Lower lobe of right lung (tissue), 2 donors: ENCODE results near the gene FAM89B. TPM values are rescaled to one million over a fixed set of nuclear protein-coding genes. Genes with fewer than 3 reads are reported as not detected.

ENCODE experiments used
- ATAC-seq, 2 donors: fragments of 200-7000 bp; cut with Tn5 transposase; one replicate each; pipeline ENCODE4 v1.9.1; 2020 to 2022; ENCODE audit warnings: mild to moderate bottlenecking in 2 of 2, moderate library complexity in 2 of 2
- DNase-seq: peaks from one replicate; pipeline ENCODE4 v3.0.0-alpha.2; 2020
- H3K27ac ChIP-seq: fragments of 200-600 bp; one replicate; pipeline ENCODE4 v1.8.0; 2022
- H3K27me3 ChIP-seq: fragments of 200-600 bp; one replicate; pipeline ENCODE4 v1.8.0; 2022; ENCODE audit warnings: low read depth
- H3K36me3 ChIP-seq: fragments of 200-600 bp; one replicate; pipeline ENCODE4 v1.8.0; 2022; ENCODE audit warnings: mild to moderate bottlenecking
- H3K4me1 ChIP-seq: fragments of 200-600 bp; one replicate; pipeline ENCODE4 v1.8.0; 2022
- H3K4me3 ChIP-seq: fragments of 200-600 bp; one replicate; pipeline ENCODE4 v1.8.0; 2022; ENCODE audit warnings: mild to moderate bottlenecking
- H3K9me3 ChIP-seq: fragments of 200-600 bp; one replicate; pipeline ENCODE4 v1.8.0; 2022
- intact Hi-C: fragments of 100-400 bp; cut with DNase I; formaldehyde crosslinking; loops from one replicate; pipeline ENCODE4 v1.11.0; 2022
- total RNA-seq: library from RNA; stranded (reverse); fragmentation: NEBNext Ultra II Directional; extraction: Animal tissue kit (Norgen Biotek cat#: 25700); gene quantifications from one replicate; pipeline ENCODE4 v1.2.1, GENCODE V29; 2021
- TF ChIP-seq, protein P1 (sequence below): fragments of 200-600 bp; IDR thresholded peaks from one replicate; pipeline ENCODE4 v1.8.0; 2022; ENCODE audit warnings: antibody characterized with exemption, mild to moderate bottlenecking
- donor health status: DM: no; HTN: yes; CAD: no; lungs with severe emphysema.

Gene FAM89B
- total RNA-seq, 1 donor from 2014 or later, result 48.6 TPM

DNA sequence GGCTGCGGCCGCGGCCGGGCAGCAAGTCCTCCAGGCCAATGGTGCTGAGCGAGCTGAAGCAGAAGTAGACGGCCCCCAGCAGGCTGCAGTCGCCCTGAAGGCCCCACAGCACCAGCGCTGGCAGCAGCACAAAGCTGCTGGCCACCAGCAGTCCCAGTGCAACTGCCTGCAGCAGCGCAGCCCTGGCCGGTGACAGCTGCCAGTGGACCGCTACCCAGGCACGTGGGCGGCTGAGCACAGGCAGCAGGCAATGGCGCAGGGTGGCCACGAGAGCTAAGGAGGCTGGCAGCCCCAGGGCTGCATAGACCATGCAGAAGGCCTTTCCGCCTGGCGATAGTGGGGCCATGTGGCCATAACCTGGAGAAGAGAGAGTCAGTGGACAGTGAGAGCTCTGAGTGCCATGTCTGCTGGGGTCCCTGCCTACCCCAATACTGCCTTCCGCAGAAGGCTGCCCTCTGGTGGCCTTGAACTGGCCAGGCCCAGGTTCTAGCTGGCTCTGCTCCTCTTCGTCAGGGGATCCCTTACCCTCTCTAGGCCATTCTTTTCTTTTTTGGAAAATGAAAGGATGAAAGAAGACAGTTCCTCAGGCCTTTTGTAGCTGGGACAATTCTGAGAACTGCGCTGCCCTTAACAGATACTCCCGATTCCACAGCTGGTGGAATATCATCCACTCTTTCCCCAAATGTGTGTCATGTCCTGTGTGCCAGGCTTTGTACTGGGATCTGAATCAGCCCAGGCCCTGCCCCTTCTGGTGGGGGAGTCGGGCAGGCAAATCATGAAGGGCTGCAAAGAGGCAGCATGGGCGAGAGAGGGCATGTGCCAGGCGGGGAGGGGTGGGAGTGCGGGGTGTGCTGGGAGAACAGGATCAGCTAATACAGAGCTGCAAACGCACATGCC lies 21.4 kb downstream of the FAM89B start:
- ATAC-seq (peak; percentile 25 to 40), DNase-seq (no peak)
- intact Hi-C loops, result no loop called here
- H3K36me3 ChIP-seq, result peaks cover 60% of the 10 kb centered on the region
- H3K4me3 ChIP-seq, result no peak overlapping the region
- H3K9me3 ChIP-seq, result no peaks in the 10 kb centered on the region
- H3K27ac ChIP-seq, result no peak overlapping the region
- peaks cover 21% of the 10 kb centered on the region for H3K4me1 ChIP-seq
- H3K27me3 ChIP-seq, result no peaks in the 10 kb centered on the region
- TF ChIP-seq, protein P1, sequence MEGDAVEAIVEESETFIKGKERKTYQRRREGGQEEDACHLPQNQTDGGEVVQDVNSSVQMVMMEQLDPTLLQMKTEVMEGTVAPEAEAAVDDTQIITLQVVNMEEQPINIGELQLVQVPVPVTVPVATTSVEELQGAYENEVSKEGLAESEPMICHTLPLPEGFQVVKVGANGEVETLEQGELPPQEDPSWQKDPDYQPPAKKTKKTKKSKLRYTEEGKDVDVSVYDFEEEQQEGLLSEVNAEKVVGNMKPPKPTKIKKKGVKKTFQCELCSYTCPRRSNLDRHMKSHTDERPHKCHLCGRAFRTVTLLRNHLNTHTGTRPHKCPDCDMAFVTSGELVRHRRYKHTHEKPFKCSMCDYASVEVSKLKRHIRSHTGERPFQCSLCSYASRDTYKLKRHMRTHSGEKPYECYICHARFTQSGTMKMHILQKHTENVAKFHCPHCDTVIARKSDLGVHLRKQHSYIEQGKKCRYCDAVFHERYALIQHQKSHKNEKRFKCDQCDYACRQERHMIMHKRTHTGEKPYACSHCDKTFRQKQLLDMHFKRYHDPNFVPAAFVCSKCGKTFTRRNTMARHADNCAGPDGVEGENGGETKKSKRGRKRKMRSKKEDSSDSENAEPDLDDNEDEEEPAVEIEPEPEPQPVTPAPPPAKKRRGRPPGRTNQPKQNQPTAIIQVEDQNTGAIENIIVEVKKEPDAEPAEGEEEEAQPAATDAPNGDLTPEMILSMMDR, result peak; percentile 62

DNA sequence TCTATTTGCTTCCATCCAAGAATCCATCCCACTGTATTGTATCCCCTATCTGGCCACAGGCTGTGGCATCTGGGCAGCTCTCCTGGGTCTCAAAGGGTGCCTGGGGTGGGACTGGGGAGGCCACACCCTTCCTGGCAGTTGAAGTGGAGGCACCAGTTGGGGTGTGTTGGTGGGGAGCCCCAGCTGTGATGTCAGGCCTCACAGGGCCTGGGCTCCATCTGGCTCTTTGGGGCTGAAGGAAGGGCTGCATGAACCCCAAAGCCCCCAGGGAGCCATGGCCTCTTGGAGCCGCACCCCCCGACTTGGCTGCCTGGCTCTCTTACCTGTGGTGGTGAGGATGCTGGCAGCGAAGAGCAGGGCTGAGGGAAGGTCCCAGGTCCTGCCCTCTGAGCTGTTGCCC lies 22.8 kb downstream of the FAM89B start:
- TF ChIP-seq, protein P1, result no peak
- Histone ChIP-seq H3K36me3 (peaks cover 70% of the 10 kb centered on the region), H3K27me3 (no peaks in the 10 kb centered on the region), H3K4me1 (peaks cover 19% of the 10 kb centered on the region), H3K4me3 (no peak overlapping the region), H3K27ac (no peak overlapping the region), H3K9me3 (no peaks in the 10 kb centered on the region)
- ATAC-seq, result no peak
- intact Hi-C loops, result no loop called here
- no peak for DNase-seq

DNA sequence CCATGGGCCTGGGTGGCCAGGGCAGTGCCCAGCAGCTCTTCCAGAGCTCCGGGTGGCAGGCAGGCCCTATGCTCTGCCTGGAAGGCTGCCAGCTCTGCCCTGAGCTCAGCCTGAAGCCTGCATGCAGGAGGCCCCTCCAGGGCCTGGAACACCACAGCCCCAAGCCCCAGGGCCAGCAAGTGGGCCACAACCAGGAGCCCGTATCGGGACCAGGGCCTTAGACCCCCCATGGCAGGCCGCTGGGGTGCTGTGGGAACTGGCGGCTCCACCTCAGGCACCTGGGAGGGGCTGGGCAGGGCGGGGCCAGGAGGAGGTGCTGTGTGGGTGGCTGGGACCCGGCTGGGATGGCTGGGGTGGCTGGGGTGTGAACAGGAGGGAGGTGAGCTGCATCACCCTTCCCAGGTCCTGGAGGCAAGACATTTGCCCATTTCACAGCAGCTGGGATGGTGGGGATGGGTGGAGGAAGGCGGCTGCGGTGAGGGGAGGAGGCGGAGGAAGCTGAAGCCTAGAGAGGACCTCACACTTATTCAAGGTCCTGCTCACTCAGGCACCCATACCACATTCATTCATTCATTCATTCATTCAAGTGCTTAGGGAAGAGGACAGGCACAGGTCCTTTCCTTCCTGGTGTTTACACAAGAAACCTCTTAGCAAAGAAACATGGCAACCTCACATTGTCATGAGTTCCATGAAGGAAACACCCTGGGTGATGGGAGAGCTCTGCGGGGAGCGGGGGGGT lies 23.4 kb downstream of the FAM89B start, which contains the start of gene KCNK7:
TSS of gene KCNK7 (minus strand) at position 258 of the 739 bp plus-strand sequence. CDS start at position 230, 28 bp downstream.
- no peak within 1 kb of the TSS for H3K4me3 ChIP-seq
- H3K36me3 ChIP-seq, result peaks cover 70% of the 10 kb centered on the region
- no peaks in the 10 kb centered on the region for H3K27me3 ChIP-seq
- H3K9me3 ChIP-seq, result no peaks in the 10 kb centered on the region
- intact Hi-C loops, result no loop called here
- H3K4me1 ChIP-seq, result peaks cover 19% of the 10 kb centered on the region
- TF ChIP-seq, protein P1, result no peak
- ATAC-seq (no peak), DNase-seq (no peak)
- no peak within 1 kb of the TSS for H3K27ac ChIP-seq

DNA sequence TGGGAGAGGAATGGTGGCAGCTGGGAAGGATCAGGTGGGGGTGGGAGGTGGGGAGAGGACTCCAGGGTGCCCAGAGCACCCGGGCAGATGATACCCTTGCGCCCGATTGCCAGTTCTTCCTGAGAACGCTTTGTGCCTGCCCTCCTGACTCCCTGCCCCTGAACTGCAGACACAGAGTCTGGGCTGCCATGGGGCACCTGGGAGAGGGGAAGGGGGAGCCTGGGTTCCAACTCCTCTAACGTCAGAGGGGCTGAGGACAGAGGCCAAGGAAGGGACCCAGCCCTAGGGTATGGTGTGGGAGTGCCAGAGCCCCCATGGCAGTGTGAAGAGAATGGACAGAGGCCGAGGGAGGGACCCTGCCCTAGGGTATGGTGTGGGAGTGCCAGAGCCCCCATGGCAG lies 24.2 kb downstream of the FAM89B start:
- intact Hi-C loops, result no loop called here
- Histone ChIP-seq H3K9me3 (no peaks in the 10 kb centered on the region), H3K27me3 (no peaks in the 10 kb centered on the region), H3K4me3 (no peak overlapping the region), H3K36me3 (peaks cover 69% of the 10 kb centered on the region), H3K4me1 (peaks cover 19% of the 10 kb centered on the region), H3K27ac (no peak overlapping the region)
- ATAC-seq (no peak), DNase-seq (no peak)
- TF ChIP-seq, protein P1, result no peak

DNA sequence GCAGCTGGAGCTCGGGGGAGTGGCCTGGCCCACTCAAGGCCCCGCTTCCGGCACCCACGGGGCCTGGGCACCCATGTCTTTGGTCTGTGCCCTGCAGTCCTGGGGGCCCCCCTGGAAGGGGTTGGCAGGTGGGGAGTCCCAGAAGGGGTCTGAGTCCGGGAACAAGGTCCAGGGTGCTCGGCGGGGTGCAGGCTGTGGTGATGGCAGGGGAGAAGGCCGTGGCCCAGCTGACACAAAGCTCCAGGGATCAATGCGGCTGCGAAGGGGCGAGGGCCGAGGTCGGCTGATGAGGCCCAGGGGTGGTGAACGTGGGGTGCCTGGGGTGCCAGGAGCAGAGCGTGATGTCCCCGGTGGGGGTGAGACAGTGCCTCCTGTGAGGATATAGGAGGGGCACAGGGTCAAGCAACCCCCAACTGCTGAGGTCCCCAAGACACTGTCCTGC lies 25.9 kb downstream of the FAM89B start:
- no peak for ATAC-seq
- no peak for DNase-seq
- Histone ChIP-seq H3K27ac (no peak overlapping the region), H3K9me3 (no peaks in the 10 kb centered on the region), H3K4me1 (peaks cover 19% of the 10 kb centered on the region), H3K36me3 (peaks cover 71% of the 10 kb centered on the region), H3K27me3 (no peaks in the 10 kb centered on the region), H3K4me3 (no peak overlapping the region)
- TF ChIP-seq, protein P1, result no peak
- intact Hi-C loops, result no loop called here
